ENCODE results near the gene HOXD9. TPM values are rescaled to one million over a fixed set of nuclear protein-coding genes. Genes with fewer than 3 reads are reported as not detected.

The HOXD9 gene
- total and polyA plus RNA-seq, 2 donors (not counting 3 experiments of a cell fraction or from before 2014, with no cell fraction given), result 1.9 to 3.5 TPM

DNA sequence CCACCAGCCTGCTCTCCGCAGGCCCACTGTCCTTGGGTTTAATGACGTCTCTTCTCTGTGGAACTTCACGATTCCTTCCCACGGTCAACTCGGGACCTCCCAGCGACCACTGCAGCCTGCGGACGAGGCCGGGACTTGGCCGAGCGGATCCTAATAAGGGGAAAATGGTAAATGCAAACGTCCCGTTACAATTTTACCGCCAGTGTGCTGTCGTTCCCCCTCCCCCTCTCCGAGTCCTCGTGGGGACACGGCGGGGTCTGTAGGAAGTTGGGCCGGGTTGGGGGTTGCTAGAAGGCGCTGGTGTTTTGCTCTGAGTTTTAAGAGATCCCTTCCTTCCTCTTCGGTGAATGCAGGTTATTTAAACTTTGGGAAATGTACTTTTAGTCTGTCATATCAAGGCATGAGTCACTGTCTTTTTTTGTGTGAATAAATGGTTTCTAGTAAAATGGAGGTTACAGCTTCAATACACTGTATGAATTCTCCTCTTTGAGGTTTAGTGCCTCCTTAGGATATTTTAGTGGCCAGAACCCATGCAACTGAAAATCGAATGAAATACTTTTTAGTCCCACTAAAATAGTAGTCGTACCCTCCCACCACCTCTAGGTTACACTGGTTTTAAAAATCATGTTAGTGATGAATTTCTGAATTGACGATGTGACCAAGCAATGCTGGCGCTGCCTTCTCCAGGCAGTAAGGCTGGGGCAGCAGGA is 13.2 kb upstream of the HOXD9 start:
- Histone ChIP-seq H3K79me2 (ENCODE audit: control insufficient read depth, insufficient read depth, low read length) (no peaks in the 10 kb centered on the region), H3K9ac (replicated peaks; ENCODE audit: extremely low read depth, insufficient read depth, low read length) (no peak overlapping the region), H3K9me3 (replicated peaks; ENCODE audit: control insufficient read depth, insufficient read depth, low read length) (no peaks in the 10 kb centered on the region), H3K9me1 (replicated peaks; ENCODE audit: control insufficient read depth, extremely low read depth, insufficient read depth, low read length) (no peaks in the 10 kb centered on the region), H3K4me2 (ENCODE audit: insufficient read depth, low read length) (no peak overlapping the region), H3K27me3 (ENCODE audit: control insufficient read depth in 2 of 2, insufficient read depth in 2 of 2, low read length in 2 of 2) (peaks cover 83 to 96% of the 10 kb centered on the region in 2 experiments), H2AFZ (ENCODE audit: low read depth, low read length) (no peak overlapping the region), H3K36me3 (ENCODE audit: control insufficient read depth in 2 of 2, extremely low read depth in 1 of 2, insufficient read depth in 2 of 2, low read length in 2 of 2) (no peaks in the 10 kb centered on the region), H3K4me1 (ENCODE audit: control insufficient read depth, extremely low read depth, insufficient read depth, low read length) (no peaks in the 10 kb centered on the region), H3K4me3 (replicated peaks in 1 of 3; ENCODE audit: insufficient read depth in 1 of 3, low read depth in 1 of 3, low read length in 3 of 3) (no peak overlapping the region), H4K20me1 (replicated peaks; ENCODE audit: control insufficient read depth, extremely low read depth, insufficient read depth, low read length) (no peaks in the 10 kb centered on the region), H3K27ac (ENCODE audit: insufficient read depth, low read depth, low read length) (no peak overlapping the region)
- dilution Hi-C loops (cut with MboI; ENCODE audit: extremely low pct_ligation_motif_present, low sequenced_read_pairs) (no loop called here), intact Hi-C loops (cut with micrococcal nuclease) (no loop called here)
- DNase-seq (ENCODE audit: low read depth, low spot score) (no peak), FAIRE-seq (no peak)
- ChIA-PET CTCF (interaction anchor here (0.7 to 4.3 kb wide), 4 partner anchors 545 to 1410 kb away, joined by 3 to 15 read pairs (median 5); no protein-coding TSS in a partner anchor), POLR2A (no interaction called here)
- no TSS peak for BruUV-seq (replicated peaks)
- TF ChIP-seq CTCF (IDR thresholded peaks at IDR 0.05; ENCODE audit: extremely low read depth in 1 of 2, insufficient read depth in 1 of 2, low read depth in 1 of 2, low read length in 2 of 2) (no peak), EZH2 (IDR thresholded peaks at IDR 0.05; ENCODE audit: borderline replicate concordance, low read depth, low read length, severe bottlenecking) (peak; percentile 91)

GRCh38 chr2:176109946-176110345 is 12.6 kb upstream of the HOXD9 start:
- H3K79me2 ChIP-seq (ENCODE audit: control insufficient read depth, insufficient read depth, low read length), result no peaks in the 10 kb centered on the region
- ChIA-PET CTCF (interaction anchor here (0.7 to 4.3 kb wide), 11 partner anchors 8 to 1410 kb away, joined by 3 to 24 read pairs (median 15); partner anchors contain the start of gene HOXD9), POLR2A (no interaction called here)
- FAIRE-seq, result no peak
- H3K4me1 ChIP-seq (ENCODE audit: control insufficient read depth, extremely low read depth, insufficient read depth, low read length), result no peaks in the 10 kb centered on the region
- H3K9ac ChIP-seq (replicated peaks; ENCODE audit: extremely low read depth, insufficient read depth, low read length), result no peak overlapping the region
- BruUV-seq (replicated peaks), result no TSS peak
- H4K20me1 ChIP-seq (replicated peaks; ENCODE audit: control insufficient read depth, extremely low read depth, insufficient read depth, low read length), result no peaks in the 10 kb centered on the region
- no peak for TF ChIP-seq CTCF (IDR thresholded peaks at IDR 0.05; ENCODE audit: extremely low read depth in 1 of 2, insufficient read depth in 1 of 2, low read depth in 1 of 2, low read length in 2 of 2)
- no peak for TF ChIP-seq MYC (IDR thresholded peaks at IDR 0.05; ENCODE audit: low read depth, low read length)
- no peak for TF ChIP-seq MAX (IDR thresholded peaks at IDR 0.05; ENCODE audit: insufficient read depth, insufficient read length)
- no peak for TF ChIP-seq JUN (IDR thresholded peaks at IDR 0.05; ENCODE audit: borderline replicate concordance, insufficient read depth, insufficient read length, low read depth)
- TF ChIP-seq POLR2A (IDR thresholded peaks at IDR 0.05; ENCODE audit: low read depth, low read length), result no peak
- TF ChIP-seq POLR2AphosphoS5 (IDR thresholded peaks at IDR 0.05; ENCODE audit: insufficient read depth, low read depth, low read length), result no peak
- TF ChIP-seq GATA2 (IDR thresholded peaks at IDR 0.05; ENCODE audit: insufficient read depth, insufficient read length, low read depth, low read length), result no peak
- no peak for TF ChIP-seq FOS (IDR thresholded peaks at IDR 0.05; ENCODE audit: borderline replicate concordance, insufficient read depth, low read length)
- no peak for TF ChIP-seq EZH2 (IDR thresholded peaks at IDR 0.05; ENCODE audit: borderline replicate concordance, low read depth, low read length, severe bottlenecking)
- H3K4me2 ChIP-seq (ENCODE audit: insufficient read depth, low read length), result no peak overlapping the region
- no peak overlapping the region for H3K27ac ChIP-seq (ENCODE audit: insufficient read depth, low read depth, low read length)
- H3K27me3 ChIP-seq (ENCODE audit: control insufficient read depth in 2 of 2, insufficient read depth in 2 of 2, low read length in 2 of 2), result peaks cover 83 to 96% of the 10 kb centered on the region in 2 experiments
- H3K9me3 ChIP-seq (replicated peaks; ENCODE audit: control insufficient read depth, insufficient read depth, low read length), result no peaks in the 10 kb centered on the region
- no peak overlapping the region for H2AFZ ChIP-seq (ENCODE audit: low read depth, low read length)
- DNase-seq (ENCODE audit: low read depth, low spot score), result no peak
- no peaks in the 10 kb centered on the region for H3K36me3 ChIP-seq (ENCODE audit: control insufficient read depth in 2 of 2, extremely low read depth in 1 of 2, insufficient read depth in 2 of 2, low read length in 2 of 2)
- no peak overlapping the region for H3K4me3 ChIP-seq (replicated peaks in 1 of 3; ENCODE audit: insufficient read depth in 1 of 3, low read depth in 1 of 3, low read length in 3 of 3)
- H3K9me1 ChIP-seq (replicated peaks; ENCODE audit: control insufficient read depth, extremely low read depth, insufficient read depth, low read length), result no peaks in the 10 kb centered on the region
- dilution Hi-C loops (cut with MboI; ENCODE audit: extremely low pct_ligation_motif_present, low sequenced_read_pairs) (no loop called here), intact Hi-C loops (cut with micrococcal nuclease) (no loop called here)

Measured in endothelial cell of umbilical vein (primary cell).